HEK293 (cell line): Measurements from ENCODE around the gene CAPN15.

Source experiments
- BCL11A ChIP-seq: fragments of 450-650 bp; formaldehyde crosslinking; IDR thresholded peaks from 2 replicates; pipeline ENCODE4 v1.5.1; 2016; ENCODE audit warnings: low read depth, missing biosample characterization, missing genetic modification characterization
- BCL6B ChIP-seq: fragments of 450-650 bp; formaldehyde crosslinking; IDR thresholded peaks from 2 replicates; pipeline ENCODE4 v1.5.1; 2017; ENCODE audit warnings: missing biosample characterization, missing genetic modification characterization
- GLI4 ChIP-seq: fragments of 450-650 bp; formaldehyde crosslinking; IDR thresholded peaks from 2 replicates; pipeline ENCODE4 v1.5.1; 2016; ENCODE audit warnings: missing biosample characterization, missing genetic modification characterization
- HOXA7 ChIP-seq: sonication (generic); formaldehyde crosslinking; IDR thresholded peaks from 2 replicates; pipeline ENCODE4 v1.8.1; 2022; ENCODE audit warnings: missing genetic modification reagents, borderline replicate concordance
- KLF8 ChIP-seq: fragments of 450-650 bp; formaldehyde crosslinking; IDR thresholded peaks from 2 replicates; pipeline ENCODE4 v1.5.1; 2016; ENCODE audit warnings: missing biosample characterization, missing genetic modification characterization
- MYNN ChIP-seq: fragments of 450-650 bp; formaldehyde crosslinking; IDR thresholded peaks from 2 replicates; pipeline ENCODE4 v1.5.1; 2016; ENCODE audit warnings: missing biosample characterization, missing genetic modification characterization, borderline replicate concordance
- REPIN1 ChIP-seq: fragments of 450-650 bp; formaldehyde crosslinking; IDR thresholded peaks from 2 replicates; pipeline ENCODE4 v1.5.1; 2017; ENCODE audit warnings: missing biosample characterization, missing genetic modification characterization, low read depth
- YY2 ChIP-seq: fragments of 450-650 bp; formaldehyde crosslinking; IDR thresholded peaks from 2 replicates; pipeline ENCODE4 v1.5.1; 2016; ENCODE audit warnings: missing biosample characterization, missing genetic modification characterization
- ZNF175 ChIP-seq: fragments of 450-650 bp; formaldehyde crosslinking; IDR thresholded peaks from 2 replicates; pipeline ENCODE4 v1.5.1; 2016; ENCODE audit warnings: missing biosample characterization, missing genetic modification characterization
- ZNF292 ChIP-seq: fragments of 450-650 bp; formaldehyde crosslinking; IDR thresholded peaks from 2 replicates; pipeline ENCODE4 v1.5.1; 2016; ENCODE audit warnings: low read depth, missing biosample characterization, missing genetic modification characterization, borderline replicate concordance
- ZNF341 ChIP-seq: fragments of 450-650 bp; formaldehyde crosslinking; IDR thresholded peaks from 2 replicates; pipeline ENCODE4; 2016; ENCODE audit warnings: low read depth, missing biosample characterization, missing genetic modification characterization
- ZNF394 ChIP-seq: fragments of 450-650 bp; formaldehyde crosslinking; IDR thresholded peaks from 2 replicates; pipeline ENCODE4 v1.5.1; 2016; ENCODE audit warnings: missing biosample characterization, missing genetic modification characterization, mild to moderate bottlenecking, moderate library complexity, borderline replicate concordance
- ZNF404 ChIP-seq: fragments of 450-650 bp; formaldehyde crosslinking; IDR thresholded peaks from 2 replicates; pipeline ENCODE4 v1.5.1; 2017; ENCODE audit warnings: missing biosample characterization, missing genetic modification characterization
- ZNF423 ChIP-seq: fragments of 450-650 bp; formaldehyde crosslinking; IDR thresholded peaks from 2 replicates; pipeline ENCODE4 v1.5.1; 2016; ENCODE audit warnings: missing biosample characterization, missing genetic modification characterization
- ZNF488 ChIP-seq: fragments of 450-650 bp; formaldehyde crosslinking; IDR thresholded peaks from 2 replicates; pipeline ENCODE4 v1.5.1; 2016; ENCODE audit warnings: missing biosample characterization, missing genetic modification characterization
- ZNF514 ChIP-seq: fragments of 450-650 bp; formaldehyde crosslinking; IDR thresholded peaks from 2 replicates; pipeline ENCODE4 v1.5.1; 2016; ENCODE audit warnings: missing biosample characterization, missing genetic modification characterization
- ZNF555 ChIP-seq: fragments of 450-650 bp; formaldehyde crosslinking; conservative IDR thresholded peaks from 2 replicates; pipeline ENCODE4 v1.5.1; 2017; ENCODE audit warnings: missing biosample characterization, mild to moderate bottlenecking, missing genetic modification characterization, inconsistent platforms
- ZNF843 ChIP-seq: fragments of 450-650 bp; formaldehyde crosslinking; IDR thresholded peaks from 2 replicates; pipeline ENCODE4 v1.5.1; 2016; ENCODE audit warnings: missing biosample characterization, missing genetic modification characterization
- TF ChIP-seq, protein P1 (sequence below): fragments of 450-650 bp; formaldehyde crosslinking; IDR thresholded peaks from 2 replicates; pipeline ENCODE4 v1.5.0; 2017; ENCODE audit warnings: missing biosample characterization, missing genetic modification characterization, borderline replicate concordance
- TF ChIP-seq, protein P2 (sequence below): fragments of 450-650 bp; formaldehyde crosslinking; conservative IDR thresholded peaks from 2 replicates; pipeline ENCODE4 v1.5.1; 2016; ENCODE audit warnings: low read depth, missing biosample characterization, missing genetic modification characterization
- TF ChIP-seq, protein P3 (sequence below): fragments of 450-650 bp; formaldehyde crosslinking; IDR thresholded peaks from 2 replicates; pipeline ENCODE4 v1.5.1; 2016; ENCODE audit warnings: missing biosample characterization, missing genetic modification characterization
- TF ChIP-seq, protein P4 (sequence below): fragments of 450-650 bp; formaldehyde crosslinking; IDR thresholded peaks from 2 replicates; pipeline ENCODE4 v1.5.1; 2016; ENCODE audit warnings: missing biosample characterization, missing genetic modification characterization
- TF ChIP-seq, protein P5 (sequence below): IDR thresholded peaks from 2 replicates; pipeline ENCODE4 v1.6.1; 2011; ENCODE audit warnings: mild to moderate bottlenecking, low read depth, low read length, borderline replicate concordance

CAPN15 gene

DNA sequence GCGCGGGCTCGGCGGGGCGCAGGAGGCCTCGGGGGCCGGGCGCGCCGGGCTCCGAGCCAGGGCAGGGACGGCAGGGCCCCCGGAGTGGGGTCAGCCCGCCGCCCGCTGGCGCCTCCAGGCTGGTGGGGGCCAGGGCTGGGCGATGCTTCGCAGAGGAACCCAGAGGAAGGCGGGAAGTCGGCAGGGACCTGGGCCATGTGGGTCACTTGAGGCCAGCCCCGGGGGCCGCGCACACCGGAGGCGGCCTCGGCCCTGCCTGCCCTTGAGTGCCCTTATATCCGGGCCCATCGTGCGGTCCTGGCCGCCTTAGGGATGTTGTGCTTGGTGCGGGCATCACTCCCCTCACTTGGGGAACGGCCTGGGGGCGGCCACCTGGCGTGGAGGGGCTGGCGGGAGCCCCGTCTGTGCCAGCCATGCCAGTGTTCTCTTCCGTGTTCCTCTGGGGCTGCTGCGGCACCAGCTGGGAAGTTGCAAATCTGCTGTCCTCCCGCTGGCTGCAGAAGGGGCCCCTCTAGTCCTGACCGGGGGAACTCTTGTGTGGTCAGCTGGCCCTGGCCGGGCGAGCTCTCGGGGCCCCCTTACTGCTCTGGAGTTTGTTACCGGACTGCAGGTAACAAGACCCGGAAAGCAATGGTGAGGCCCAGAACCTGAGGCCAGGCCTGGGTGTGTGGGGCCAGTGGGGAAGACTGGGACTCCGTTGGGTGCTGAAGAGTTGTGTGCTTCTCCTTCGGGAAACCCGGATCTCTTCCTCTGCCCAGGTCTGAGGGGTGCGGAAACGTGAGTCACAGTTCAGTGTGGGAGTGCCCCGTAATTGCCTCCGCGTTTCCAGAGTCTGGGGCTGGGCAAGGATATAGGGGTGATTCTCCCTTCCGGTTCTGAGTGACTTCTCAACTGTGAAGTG lies 849 bp downstream of the CAPN15 start (continued):
- TF ChIP-seq, protein P1, sequence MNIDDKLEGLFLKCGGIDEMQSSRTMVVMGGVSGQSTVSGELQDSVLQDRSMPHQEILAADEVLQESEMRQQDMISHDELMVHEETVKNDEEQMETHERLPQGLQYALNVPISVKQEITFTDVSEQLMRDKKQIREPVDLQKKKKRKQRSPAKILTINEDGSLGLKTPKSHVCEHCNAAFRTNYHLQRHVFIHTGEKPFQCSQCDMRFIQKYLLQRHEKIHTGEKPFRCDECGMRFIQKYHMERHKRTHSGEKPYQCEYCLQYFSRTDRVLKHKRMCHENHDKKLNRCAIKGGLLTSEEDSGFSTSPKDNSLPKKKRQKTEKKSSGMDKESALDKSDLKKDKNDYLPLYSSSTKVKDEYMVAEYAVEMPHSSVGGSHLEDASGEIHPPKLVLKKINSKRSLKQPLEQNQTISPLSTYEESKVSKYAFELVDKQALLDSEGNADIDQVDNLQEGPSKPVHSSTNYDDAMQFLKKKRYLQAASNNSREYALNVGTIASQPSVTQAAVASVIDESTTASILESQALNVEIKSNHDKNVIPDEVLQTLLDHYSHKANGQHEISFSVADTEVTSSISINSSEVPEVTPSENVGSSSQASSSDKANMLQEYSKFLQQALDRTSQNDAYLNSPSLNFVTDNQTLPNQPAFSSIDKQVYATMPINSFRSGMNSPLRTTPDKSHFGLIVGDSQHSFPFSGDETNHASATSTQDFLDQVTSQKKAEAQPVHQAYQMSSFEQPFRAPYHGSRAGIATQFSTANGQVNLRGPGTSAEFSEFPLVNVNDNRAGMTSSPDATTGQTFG (tag by site-specific recombination) = no peak
- no peak for TF ChIP-seq BCL6B (tag by site-specific recombination)
- TF ChIP-seq REPIN1 (tag by site-specific recombination) = no peak
- TF ChIP-seq, protein P2, sequence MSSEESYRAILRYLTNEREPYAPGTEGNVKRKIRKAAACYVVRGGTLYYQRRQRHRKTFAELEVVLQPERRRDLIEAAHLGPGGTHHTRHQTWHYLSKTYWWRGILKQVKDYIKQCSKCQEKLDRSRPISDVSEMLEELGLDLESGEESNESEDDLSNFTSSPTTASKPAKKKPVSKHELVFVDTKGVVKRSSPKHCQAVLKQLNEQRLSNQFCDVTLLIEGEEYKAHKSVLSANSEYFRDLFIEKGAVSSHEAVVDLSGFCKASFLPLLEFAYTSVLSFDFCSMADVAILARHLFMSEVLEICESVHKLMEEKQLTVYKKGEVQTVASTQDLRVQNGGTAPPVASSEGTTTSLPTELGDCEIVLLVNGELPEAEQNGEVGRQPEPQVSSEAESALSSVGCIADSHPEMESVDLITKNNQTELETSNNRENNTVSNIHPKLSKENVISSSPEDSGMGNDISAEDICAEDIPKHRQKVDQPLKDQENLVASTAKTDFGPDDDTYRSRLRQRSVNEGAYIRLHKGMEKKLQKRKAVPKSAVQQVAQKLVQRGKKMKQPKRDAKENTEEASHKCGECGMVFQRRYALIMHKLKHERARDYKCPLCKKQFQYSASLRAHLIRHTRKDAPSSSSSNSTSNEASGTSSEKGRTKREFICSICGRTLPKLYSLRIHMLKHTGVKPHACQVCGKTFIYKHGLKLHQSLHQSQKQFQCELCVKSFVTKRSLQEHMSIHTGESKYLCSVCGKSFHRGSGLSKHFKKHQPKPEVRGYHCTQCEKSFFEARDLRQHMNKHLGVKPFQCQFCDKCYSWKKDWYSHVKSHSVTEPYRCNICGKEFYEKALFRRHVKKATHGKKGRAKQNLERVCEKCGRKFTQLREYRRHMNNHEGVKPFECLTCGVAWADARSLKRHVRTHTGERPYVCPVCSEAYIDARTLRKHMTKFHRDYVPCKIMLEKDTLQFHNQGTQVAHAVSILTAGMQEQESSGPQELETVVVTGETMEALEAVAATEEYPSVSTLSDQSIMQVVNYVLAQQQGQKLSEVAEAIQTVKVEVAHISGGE = peak; percentile 70
- TF ChIP-seq, protein P3, sequence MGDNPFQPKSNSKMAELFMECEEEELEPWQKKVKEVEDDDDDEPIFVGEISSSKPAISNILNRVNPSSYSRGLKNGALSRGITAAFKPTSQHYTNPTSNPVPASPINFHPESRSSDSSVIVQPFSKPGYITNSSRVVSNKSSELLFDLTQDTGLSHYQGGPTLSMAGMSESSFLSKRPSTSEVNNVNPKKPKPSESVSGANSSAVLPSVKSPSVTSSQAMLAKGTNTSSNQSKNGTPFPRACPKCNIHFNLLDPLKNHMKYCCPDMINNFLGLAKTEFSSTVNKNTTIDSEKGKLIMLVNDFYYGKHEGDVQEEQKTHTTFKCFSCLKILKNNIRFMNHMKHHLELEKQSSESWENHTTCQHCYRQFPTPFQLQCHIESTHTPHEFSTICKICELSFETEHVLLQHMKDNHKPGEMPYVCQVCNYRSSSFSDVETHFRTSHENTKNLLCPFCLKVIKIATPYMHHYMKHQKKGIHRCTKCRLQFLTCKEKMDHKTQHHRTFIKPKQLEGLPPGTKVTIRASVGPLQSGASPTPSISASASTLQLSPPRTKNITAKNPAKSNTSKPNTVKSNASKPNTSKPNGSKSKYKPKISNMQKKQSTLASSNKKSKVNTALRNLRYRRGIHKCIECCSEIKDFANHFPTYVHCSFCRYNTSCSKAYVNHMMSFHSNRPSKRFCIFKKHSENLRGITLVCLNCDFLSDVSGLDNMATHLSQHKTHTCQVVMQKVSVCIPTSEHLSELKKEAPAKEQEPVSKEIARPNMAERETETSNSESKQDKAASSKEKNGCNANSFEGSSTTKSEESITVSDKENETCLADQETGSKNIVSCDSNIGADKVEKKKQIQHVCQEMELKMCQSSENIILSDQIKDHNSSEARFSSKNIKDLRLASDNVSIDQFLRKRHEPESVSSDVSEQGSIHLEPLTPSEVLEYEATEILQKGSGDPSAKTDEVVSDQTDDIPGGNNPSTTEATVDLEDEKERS (tag by site-specific recombination) = no peak
- no peak for TF ChIP-seq BCL11A (tag by site-specific recombination)
- no peak for TF ChIP-seq ZNF404 (tag by site-specific recombination)
- TF ChIP-seq, protein P4, sequence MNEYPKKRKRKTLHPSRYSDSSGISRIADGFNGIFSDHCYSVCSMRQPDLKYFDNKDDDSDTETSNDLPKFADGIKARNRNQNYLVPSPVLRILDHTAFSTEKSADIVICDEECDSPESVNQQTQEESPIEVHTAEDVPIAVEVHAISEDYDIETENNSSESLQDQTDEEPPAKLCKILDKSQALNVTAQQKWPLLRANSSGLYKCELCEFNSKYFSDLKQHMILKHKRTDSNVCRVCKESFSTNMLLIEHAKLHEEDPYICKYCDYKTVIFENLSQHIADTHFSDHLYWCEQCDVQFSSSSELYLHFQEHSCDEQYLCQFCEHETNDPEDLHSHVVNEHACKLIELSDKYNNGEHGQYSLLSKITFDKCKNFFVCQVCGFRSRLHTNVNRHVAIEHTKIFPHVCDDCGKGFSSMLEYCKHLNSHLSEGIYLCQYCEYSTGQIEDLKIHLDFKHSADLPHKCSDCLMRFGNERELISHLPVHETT = no peak
- TF ChIP-seq KLF8 = no peak
- no peak for TF ChIP-seq ZNF292
- TF ChIP-seq ZNF175 (tag by site-specific recombination) = no peak
- peak; percentile 51; the same call in 1 of the 2 replicates for TF ChIP-seq ZNF394 (tag by site-specific recombination)
- TF ChIP-seq ZNF514 (tag by site-specific recombination) = no peak
- no peak for TF ChIP-seq HOXA7
- no peak for TF ChIP-seq YY2 (tag by site-specific recombination)
- no peak for TF ChIP-seq ZNF423 (tag by site-specific recombination)
- TF ChIP-seq ZNF488 (tag by site-specific recombination) = no peak
- TF ChIP-seq GLI4 (tag by site-specific recombination) = no peak
- no peak for TF ChIP-seq ZNF341
- no peak for TF ChIP-seq MYNN (tag by site-specific recombination)
- no peak for TF ChIP-seq ZNF843 (tag by site-specific recombination)
- TF ChIP-seq ZNF555 (tag by site-specific recombination) = no peak
- TF ChIP-seq, protein P5, sequence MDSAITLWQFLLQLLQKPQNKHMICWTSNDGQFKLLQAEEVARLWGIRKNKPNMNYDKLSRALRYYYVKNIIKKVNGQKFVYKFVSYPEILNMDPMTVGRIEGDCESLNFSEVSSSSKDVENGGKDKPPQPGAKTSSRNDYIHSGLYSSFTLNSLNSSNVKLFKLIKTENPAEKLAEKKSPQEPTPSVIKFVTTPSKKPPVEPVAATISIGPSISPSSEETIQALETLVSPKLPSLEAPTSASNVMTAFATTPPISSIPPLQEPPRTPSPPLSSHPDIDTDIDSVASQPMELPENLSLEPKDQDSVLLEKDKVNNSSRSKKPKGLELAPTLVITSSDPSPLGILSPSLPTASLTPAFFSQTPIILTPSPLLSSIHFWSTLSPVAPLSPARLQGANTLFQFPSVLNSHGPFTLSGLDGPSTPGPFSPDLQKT = no peak
